ENCODE data around the gene HNRNPH3.
A peak's percentile ranks its signal among the peaks of the same experiment; 100 is the strongest.

HNRNPH3 gene

GRCh38 chr10:68301301-68301700 lies 30.6 kb upstream of the HNRNPH3 start:
- DNase-seq: no peak
- Mint-ChIP-seq H3K27ac (no peak overlapping the region), H3K4me3 (no peak overlapping the region), H3K4me1 (peaks cover 10% of the 10 kb centered on the region), H3K9me3 (no peaks in the 10 kb centered on the region), H3K36me3 (ENCODE audit: low read depth) (no peaks in the 10 kb centered on the region), H3K27me3 (ENCODE audit: low read depth, poor library complexity) (no peaks in the 10 kb centered on the region)
- no peak for TF ChIP-seq CTCF (IDR thresholded peaks at IDR 0.05)

- H3K9me3 Mint-ChIP-seq: no peaks in the 10 kb centered on the region
- DNase-seq: no peak
- H3K4me3 Mint-ChIP-seq: no peak overlapping the region
- TF ChIP-seq CTCF (IDR thresholded peaks at IDR 0.05): peak; percentile 20
- no peaks in the 10 kb centered on the region for H3K36me3 Mint-ChIP-seq (ENCODE audit: low read depth)
- peaks cover 10% of the 10 kb centered on the region for H3K4me1 Mint-ChIP-seq
- H3K27ac Mint-ChIP-seq: no peak overlapping the region
- H3K27me3 Mint-ChIP-seq (ENCODE audit: low read depth, poor library complexity): no peaks in the 10 kb centered on the region
Observed at GRCh38 chr10:68301790-68302502, 29.9 kb upstream of the HNRNPH3 start.

GRCh38 chr10:68302503-68302823 lies 29.4 kb upstream of the HNRNPH3 start:
- H3K27me3 Mint-ChIP-seq (ENCODE audit: low read depth, poor library complexity): no peaks in the 10 kb centered on the region
- no peak overlapping the region for H3K27ac Mint-ChIP-seq
- no peaks in the 10 kb centered on the region for H3K9me3 Mint-ChIP-seq
- DNase-seq: no peak
- TF ChIP-seq CTCF (IDR thresholded peaks at IDR 0.05): no peak
- H3K4me3 Mint-ChIP-seq: no peak overlapping the region
- H3K36me3 Mint-ChIP-seq (ENCODE audit: low read depth): no peaks in the 10 kb centered on the region
- H3K4me1 Mint-ChIP-seq: peaks cover 10% of the 10 kb centered on the region

GRCh38 chr10:68302871-68303270 lies 29.0 kb upstream of the HNRNPH3 start:
- H3K9me3 Mint-ChIP-seq: no peaks in the 10 kb centered on the region
- H3K4me1 Mint-ChIP-seq: peaks cover 10% of the 10 kb centered on the region
- H3K36me3 Mint-ChIP-seq (ENCODE audit: low read depth): no peaks in the 10 kb centered on the region
- no peak overlapping the region for H3K27ac Mint-ChIP-seq
- H3K4me3 Mint-ChIP-seq: no peak overlapping the region
- TF ChIP-seq CTCF (IDR thresholded peaks at IDR 0.05): no peak
- H3K27me3 Mint-ChIP-seq (ENCODE audit: low read depth, poor library complexity): no peaks in the 10 kb centered on the region
- no peak for DNase-seq

GRCh38 chr10:68303849-68304412 lies 27.9 kb upstream of the HNRNPH3 start:
- H3K27me3 Mint-ChIP-seq (ENCODE audit: low read depth, poor library complexity): no peaks in the 10 kb centered on the region
- H3K4me1 Mint-ChIP-seq: peaks cover 10% of the 10 kb centered on the region
- H3K27ac Mint-ChIP-seq: no peak overlapping the region
- no peak for DNase-seq
- no peaks in the 10 kb centered on the region for H3K36me3 Mint-ChIP-seq (ENCODE audit: low read depth)
- H3K9me3 Mint-ChIP-seq: no peaks in the 10 kb centered on the region
- TF ChIP-seq CTCF (IDR thresholded peaks at IDR 0.05): no peak
- no peak overlapping the region for H3K4me3 Mint-ChIP-seq

GRCh38 chr10:68305854-68306253 lies 26.0 kb upstream of the HNRNPH3 start:
- Mint-ChIP-seq H3K27me3 (ENCODE audit: low read depth, poor library complexity) (peaks cover 4% of the 10 kb centered on the region), H3K4me3 (no peak overlapping the region), H3K36me3 (ENCODE audit: low read depth) (no peaks in the 10 kb centered on the region), H3K27ac (no peak overlapping the region), H3K9me3 (no peaks in the 10 kb centered on the region), H3K4me1 (no peaks in the 10 kb centered on the region)
- no peak for TF ChIP-seq CTCF (IDR thresholded peaks at IDR 0.05)
- DNase-seq: no peak

Measured in nephron progenitor cell (in vitro differentiated cells).